Sigmoid colon (tissue), 7 donors: ENCODE data around the gene PARS2. TPM values are rescaled to one million over a fixed set of nuclear protein-coding genes. Genes with fewer than 3 reads are reported as not detected.

Experiments used
- DNase-seq: peaks from one replicate; pipeline ENCODE4 v3.0.0-alpha.2; 2019
- H3K27ac ChIP-seq, 4 donors: fragments of 200-600 bp; sonication (generic); one replicate each; pipeline ENCODE4 v1.5.1; 2016 to 2019; ENCODE audit warnings: mild to moderate bottlenecking in 1 of 4
- H3K27me3 ChIP-seq, 3 donors: fragments of 200-600 bp; sonication (generic); one replicate each; pipeline ENCODE4 v1.5.1; 2019; ENCODE audit warnings: mild to moderate bottlenecking in 1 of 3
- H3K36me3 ChIP-seq, 4 donors: fragments of 200-600 bp; sonication (generic); one replicate each; pipeline ENCODE4 v1.5.1; 2016 to 2019
- H3K4me1 ChIP-seq, 4 donors: fragments of 200-600 bp; sonication (generic); one replicate each; pipeline ENCODE4 v1.5.1; 2017 to 2019
- H3K4me3 ChIP-seq, 4 donors: fragments of 200-600 bp; sonication (generic); one replicate each; pipeline ENCODE4 v1.5.1; 2017 to 2019; ENCODE audit warnings: mild to moderate bottlenecking in 2 of 4, moderate library complexity in 1 of 4
- H3K9me3 ChIP-seq, 4 donors: fragments of 200-600 bp in 3 of 4; sonication (generic) in 3 of 4; one replicate each; pipeline versions ENCODE4 v1.5.1 to v1.6.1; 2013 to 2019
- EP300 ChIP-seq, 4 donors: sonication (generic); formaldehyde crosslinking; IDR thresholded peaks; one replicate each; pipeline ENCODE4 v1.6.1; 2017; ENCODE audit warnings: antibody characterized with exemption in 4 of 4
- POLR2A ChIP-seq, 2 donors: fragments of 450-650 bp; IDR thresholded peaks; one replicate each; pipeline ENCODE4 v1.6.1; 2016; ENCODE audit warnings: antibody characterized with exemption in 2 of 2, mild to moderate bottlenecking in 2 of 2, moderate library complexity in 2 of 2
- POLR2AphosphoS5 ChIP-seq, 4 donors: sonication (generic); formaldehyde crosslinking; IDR thresholded peaks; one replicate each; pipeline ENCODE4 v1.6.1; 2017; ENCODE audit warnings: antibody characterized with exemption in 4 of 4
- WGBS, 2 donors: extraction: QIAGEN DNeasy Blood & Tissue Kit; methylation state at CpG; one replicate each; pipeline ENCODE4 v1.1.7; 2013; 5-methylcytosine and 5-hydroxymethylcytosine counted together
- intact Hi-C: fragments of 100-400 bp; cut with DNase I; formaldehyde crosslinking; loops from one replicate; pipeline ENCODE4 v1.15.1; 2023
- polyA plus RNA-seq, 3 donors: library from polyadenylated mRNA; stranded (reverse); fragments of 200-250 nt; gene quantifications; one replicate each; pipeline ENCODE4 v1.2.3, GENCODE V29; 2013
- total RNA-seq, 4 donors: library from RNA; depleted of rRNA; stranded (reverse); fragments of >200 nt; gene quantifications; one replicate each; pipeline ENCODE4 v1.1.0, GENCODE V29; 2016
- TF ChIP-seq, protein P1 (sequence below), 4 experiments: fragments of 450-650 bp in 3 of 4; fragments of 200-600 bp in 1 of 4; IDR thresholded peaks; one replicate each; pipeline ENCODE4 v1.5.1; 2016 to 2019; ENCODE audit warnings: antibody characterized with exemption in 4 of 4, mild to moderate bottlenecking in 3 of 4, moderate library complexity in 2 of 4
- donor health status: healthy with polysubstance abuse.
- donor health status: Bipolar disorder and iron deficiency.
- donor health status: healthy.

PARS2 gene
- total and polyA plus RNA-seq, 7 donors, result 3.3 to 6.0 (median 5.1) TPM

DNA sequence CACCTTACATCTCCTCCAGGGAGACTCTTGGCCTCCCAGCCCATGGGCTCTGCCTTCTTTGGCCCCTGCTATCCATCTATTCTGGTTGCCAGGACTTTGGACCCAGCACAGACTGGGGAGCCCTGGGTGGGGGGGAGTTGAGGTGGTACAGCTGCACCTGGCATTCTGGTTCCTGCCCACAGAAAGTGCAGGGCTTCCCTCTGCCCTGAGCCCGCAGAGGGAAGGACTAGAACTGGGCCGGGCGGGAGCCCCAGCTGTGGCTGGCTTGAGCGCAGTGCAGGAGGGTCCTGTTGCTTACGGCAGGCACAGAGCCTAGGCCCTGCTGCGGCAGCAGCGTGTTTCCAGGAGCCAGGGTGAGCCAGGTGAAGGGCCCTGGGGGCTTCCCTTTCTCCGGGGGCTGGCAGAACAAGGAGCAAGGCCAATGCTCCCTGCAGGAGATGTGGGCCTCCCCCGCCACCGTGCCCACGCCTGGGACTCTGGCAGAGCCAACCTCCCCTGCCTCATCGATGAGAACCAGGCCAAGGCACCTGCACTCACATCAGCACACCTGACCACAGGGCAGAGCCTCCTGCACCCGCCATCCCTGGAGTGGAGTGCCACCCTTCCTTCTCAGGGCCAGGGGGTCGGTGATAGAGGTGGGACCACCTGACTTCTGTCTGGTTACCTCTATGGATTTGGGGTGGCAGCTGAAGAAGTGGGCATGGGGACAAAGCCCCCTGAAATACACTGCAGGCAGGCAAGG lies 16.1 kb downstream of the PARS2 start:
- H3K4me3 ChIP-seq, result no peak overlapping the region
- no peak overlapping the region for H3K27ac ChIP-seq
- TF ChIP-seq, protein P1, sequence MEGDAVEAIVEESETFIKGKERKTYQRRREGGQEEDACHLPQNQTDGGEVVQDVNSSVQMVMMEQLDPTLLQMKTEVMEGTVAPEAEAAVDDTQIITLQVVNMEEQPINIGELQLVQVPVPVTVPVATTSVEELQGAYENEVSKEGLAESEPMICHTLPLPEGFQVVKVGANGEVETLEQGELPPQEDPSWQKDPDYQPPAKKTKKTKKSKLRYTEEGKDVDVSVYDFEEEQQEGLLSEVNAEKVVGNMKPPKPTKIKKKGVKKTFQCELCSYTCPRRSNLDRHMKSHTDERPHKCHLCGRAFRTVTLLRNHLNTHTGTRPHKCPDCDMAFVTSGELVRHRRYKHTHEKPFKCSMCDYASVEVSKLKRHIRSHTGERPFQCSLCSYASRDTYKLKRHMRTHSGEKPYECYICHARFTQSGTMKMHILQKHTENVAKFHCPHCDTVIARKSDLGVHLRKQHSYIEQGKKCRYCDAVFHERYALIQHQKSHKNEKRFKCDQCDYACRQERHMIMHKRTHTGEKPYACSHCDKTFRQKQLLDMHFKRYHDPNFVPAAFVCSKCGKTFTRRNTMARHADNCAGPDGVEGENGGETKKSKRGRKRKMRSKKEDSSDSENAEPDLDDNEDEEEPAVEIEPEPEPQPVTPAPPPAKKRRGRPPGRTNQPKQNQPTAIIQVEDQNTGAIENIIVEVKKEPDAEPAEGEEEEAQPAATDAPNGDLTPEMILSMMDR (IDR thresholded peaks at IDR 0.05), result no peak
- TF ChIP-seq EP300 (IDR thresholded peaks at IDR 0.05), result no peak
- H3K4me1 ChIP-seq, result no peaks in the 10 kb centered on the region
- peaks cover 0 to 7% (median 2%) of the 10 kb centered on the region in 4 donors for H3K36me3 ChIP-seq
- intact Hi-C loops, result no loop called here
- no peaks in the 10 kb centered on the region for H3K9me3 ChIP-seq
- DNase-seq, result no peak
- H3K27me3 ChIP-seq, result no peaks in the 10 kb centered on the region
- WGBS, 2 donors, result 83 to 89% methylated on average over 14 of the region's 14 CpGs

DNA sequence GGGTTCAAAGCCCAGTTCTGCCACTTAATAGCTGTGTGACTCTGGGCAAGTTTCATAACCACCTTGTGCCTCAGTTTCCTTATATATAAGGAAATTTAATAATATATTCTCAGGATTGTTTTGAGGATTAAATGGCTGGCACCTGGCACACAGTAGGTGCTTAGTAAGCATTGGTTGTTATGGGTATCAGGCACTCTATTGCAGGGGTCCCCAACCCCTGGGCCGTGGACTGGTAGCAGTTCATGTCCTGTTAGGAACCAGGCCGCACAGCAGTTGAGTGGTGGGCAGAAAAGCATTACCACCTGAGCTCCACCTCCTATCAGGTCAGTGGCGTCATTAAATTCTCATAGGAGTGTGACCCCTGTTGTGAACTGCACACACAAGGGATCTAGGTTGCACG lies 18.5 kb downstream of the PARS2 start:
- intact Hi-C loops, result no loop called here
- Histone ChIP-seq H3K27ac (no peak overlapping the region), H3K4me1 (no peaks in the 10 kb centered on the region), H3K27me3 (no peaks in the 10 kb centered on the region), H3K9me3 (no peaks in the 10 kb centered on the region), H3K36me3 (peaks cover 0 to 31% (median 15%) of the 10 kb centered on the region in 4 donors), H3K4me3 (no peak overlapping the region)
- DNase-seq, result no peak
- no peak for TF ChIP-seq POLR2A (IDR thresholded peaks at IDR 0.05)
- TF ChIP-seq POLR2AphosphoS5 (IDR thresholded peaks at IDR 0.05), result no peak
- TF ChIP-seq EP300 (IDR thresholded peaks at IDR 0.05), result no peak
- TF ChIP-seq, protein P1 (IDR thresholded peaks at IDR 0.05), result no peak
- WGBS, 2 donors, result 97% methylated on average over 4 of the region's 4 CpGs

DNA sequence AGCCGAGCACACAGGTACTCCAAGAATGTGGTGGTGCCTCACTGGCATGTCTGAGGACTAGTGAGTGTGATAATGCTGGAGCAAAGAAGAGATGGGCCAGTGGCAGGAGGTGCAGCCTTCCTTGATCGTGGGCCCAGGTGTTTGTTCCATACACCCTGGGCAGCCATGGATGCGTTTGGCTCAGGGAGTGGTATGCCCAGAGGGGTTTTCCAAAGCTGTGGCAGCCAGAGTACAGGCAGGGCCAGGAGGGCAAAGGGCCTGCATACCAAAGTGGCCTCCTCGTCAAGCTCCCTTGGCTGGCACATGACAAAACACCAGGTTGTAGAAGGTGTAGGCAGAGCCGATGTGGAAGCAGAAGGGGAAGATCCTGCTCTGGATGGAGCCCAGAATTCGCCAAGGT lies 19.0 kb downstream of the PARS2 start:
- 84 to 90% methylated on average over 6 of the region's 6 CpGs for WGBS, 2 donors
- intact Hi-C loops, result no loop called here
- Histone ChIP-seq H3K4me3 (no peak overlapping the region), H3K36me3 (peaks cover 0 to 37% (median 18%) of the 10 kb centered on the region in 4 donors), H3K27me3 (no peaks in the 10 kb centered on the region), H3K4me1 (no peaks in the 10 kb centered on the region), H3K27ac (no peak overlapping the region), H3K9me3 (no peaks in the 10 kb centered on the region)
- TF ChIP-seq POLR2A (IDR thresholded peaks at IDR 0.05) (no peak), EP300 (IDR thresholded peaks at IDR 0.05) (no peak), POLR2AphosphoS5 (IDR thresholded peaks at IDR 0.05) (no peak)
- TF ChIP-seq, protein P1 (IDR thresholded peaks at IDR 0.05), result no peak
- no peak for DNase-seq

DNA sequence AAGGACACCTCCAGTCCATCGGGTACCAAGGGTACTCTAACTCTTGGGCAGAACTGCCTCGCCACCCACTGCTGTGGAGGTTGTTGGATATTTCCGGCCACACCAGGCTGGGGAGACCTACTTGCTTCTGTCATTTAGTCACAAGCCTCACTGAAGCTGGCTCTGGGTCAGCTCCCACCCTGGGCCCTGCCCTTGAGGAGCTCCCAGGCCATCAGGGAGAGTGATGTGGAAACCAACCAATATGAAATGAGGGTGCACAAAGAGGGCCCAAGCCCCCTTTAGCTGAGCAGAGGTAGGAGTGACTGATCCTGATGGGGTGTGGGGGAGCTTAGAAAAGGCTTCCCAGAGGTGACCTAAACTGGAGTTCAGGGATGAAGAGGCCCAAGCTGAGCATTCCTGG lies 19.6 kb downstream of the PARS2 start:
- no peak for DNase-seq
- TF ChIP-seq POLR2A (IDR thresholded peaks at IDR 0.05) (no peak), POLR2AphosphoS5 (IDR thresholded peaks at IDR 0.05) (no peak), EP300 (IDR thresholded peaks at IDR 0.05) (no peak)
- H3K4me3 ChIP-seq, result no peak overlapping the region
- no peaks in the 10 kb centered on the region for H3K9me3 ChIP-seq
- H3K27me3 ChIP-seq, result no peaks in the 10 kb centered on the region
- peaks cover under 1 to 43% (median 22%) of the 10 kb centered on the region in 4 donors for H3K36me3 ChIP-seq
- H3K27ac ChIP-seq, result no peak overlapping the region
- intact Hi-C loops, result no loop called here
- no peaks in the 10 kb centered on the region for H3K4me1 ChIP-seq
- 92 to 94% methylated on average over 3 of the region's 3 CpGs for WGBS, 2 donors

DNA sequence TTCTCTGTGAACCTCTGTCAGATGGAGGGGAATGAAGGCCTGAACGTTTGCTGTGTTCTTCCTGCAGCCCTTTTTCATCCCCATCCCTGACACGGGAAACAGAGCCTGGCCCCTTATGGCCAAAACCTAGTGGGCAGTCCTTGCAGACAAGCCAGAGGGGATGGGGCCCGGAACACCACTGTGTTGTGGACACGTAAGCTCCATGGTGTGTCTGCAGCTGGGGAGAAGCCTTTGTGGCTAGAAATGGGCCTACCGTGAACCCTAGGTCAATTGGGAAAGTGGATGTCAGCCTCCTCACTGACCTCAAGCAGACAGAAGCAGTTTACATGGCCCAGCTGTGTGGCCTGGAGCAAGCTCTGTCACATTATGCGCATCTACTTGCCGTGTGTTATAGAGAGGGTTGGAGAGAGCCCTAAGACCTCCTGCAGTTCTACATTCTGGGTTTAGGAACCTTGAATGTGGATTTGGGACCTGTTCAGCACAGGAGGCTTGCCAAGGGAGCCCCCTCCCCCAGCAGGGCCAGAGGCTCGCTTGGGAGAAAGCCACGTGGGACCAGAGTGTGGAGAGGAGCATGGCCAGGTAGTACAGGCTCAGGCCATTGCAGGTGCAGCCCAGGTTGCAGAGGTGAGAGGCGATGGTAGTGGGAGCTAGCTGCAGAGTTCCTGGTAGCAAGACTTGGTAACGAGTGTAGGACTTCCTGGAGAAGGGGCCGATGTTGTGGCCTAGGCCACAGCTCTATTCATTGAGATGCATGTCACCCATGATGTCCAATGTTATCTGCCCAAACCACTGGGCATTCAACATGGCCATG lies 20.7 kb downstream of the PARS2 start:
- Histone ChIP-seq H3K4me1 (no peaks in the 10 kb centered on the region), H3K27me3 (no peaks in the 10 kb centered on the region), H3K36me3 (peaks cover 12 to 54% (median 32%) of the 10 kb centered on the region in 4 donors), H3K4me3 (no peak overlapping the region), H3K9me3 (no peaks in the 10 kb centered on the region), H3K27ac (no peak overlapping the region)
- 85 to 87% methylated on average over 12 of the region's 12 CpGs for WGBS, 2 donors
- intact Hi-C loops, result no loop called here
- DNase-seq, result no peak
- TF ChIP-seq EP300 (IDR thresholded peaks at IDR 0.05), result no peak
